Measurements from ENCODE around the gene HBP1. TPM values are rescaled to one million over a fixed set of nuclear protein-coding genes. Genes with fewer than 3 reads are reported as not detected.

Gene HBP1, protein sequence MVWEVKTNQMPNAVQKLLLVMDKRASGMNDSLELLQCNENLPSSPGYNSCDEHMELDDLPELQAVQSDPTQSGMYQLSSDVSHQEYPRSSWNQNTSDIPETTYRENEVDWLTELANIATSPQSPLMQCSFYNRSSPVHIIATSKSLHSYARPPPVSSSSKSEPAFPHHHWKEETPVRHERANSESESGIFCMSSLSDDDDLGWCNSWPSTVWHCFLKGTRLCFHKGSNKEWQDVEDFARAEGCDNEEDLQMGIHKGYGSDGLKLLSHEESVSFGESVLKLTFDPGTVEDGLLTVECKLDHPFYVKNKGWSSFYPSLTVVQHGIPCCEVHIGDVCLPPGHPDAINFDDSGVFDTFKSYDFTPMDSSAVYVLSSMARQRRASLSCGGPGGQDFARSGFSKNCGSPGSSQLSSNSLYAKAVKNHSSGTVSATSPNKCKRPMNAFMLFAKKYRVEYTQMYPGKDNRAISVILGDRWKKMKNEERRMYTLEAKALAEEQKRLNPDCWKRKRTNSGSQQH
- 29.0 and 31.1 TPM in 2 replicates for total RNA-seq

DNA sequence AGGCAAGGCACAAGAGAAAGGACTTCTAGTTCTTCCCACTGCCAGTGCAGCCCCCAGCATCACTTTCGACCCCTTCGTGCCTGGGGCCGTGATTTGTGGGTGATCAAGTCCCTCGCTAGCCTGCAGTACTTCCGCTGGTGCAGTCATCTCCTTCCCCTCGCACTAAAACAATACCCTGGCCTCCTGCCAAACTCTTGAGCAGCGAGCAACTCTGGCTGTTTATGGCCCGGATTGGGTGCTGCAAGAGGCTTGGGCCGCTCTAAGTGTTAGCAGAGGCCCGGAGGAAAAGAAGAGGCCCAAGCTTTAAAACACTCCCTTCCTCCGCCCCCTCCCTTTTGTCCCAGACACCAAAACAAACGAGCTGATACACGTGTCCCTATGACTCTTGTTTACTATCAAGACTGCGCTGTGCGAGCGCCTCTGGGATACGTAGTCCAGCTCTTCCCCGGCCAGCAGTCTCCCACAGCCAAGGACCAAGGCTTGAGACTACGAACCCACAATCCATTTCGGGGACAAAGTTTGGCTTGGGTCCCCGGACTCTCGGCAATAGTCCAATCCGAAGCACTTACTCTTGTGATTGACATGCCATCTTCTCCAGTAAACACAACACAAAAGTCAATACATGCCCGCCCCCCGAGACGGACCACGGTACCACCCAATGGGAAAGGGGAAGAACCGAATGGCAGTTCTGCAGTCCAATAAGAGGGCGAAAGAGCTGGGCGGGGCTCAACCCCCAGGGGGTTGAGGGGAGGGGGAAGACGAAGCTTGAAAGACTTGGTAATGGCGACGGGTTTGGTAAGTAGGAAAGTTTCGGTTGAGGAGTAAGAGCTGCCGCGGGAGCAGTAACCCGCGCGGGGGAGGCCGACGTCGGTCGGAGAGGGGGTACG lies at the start of gene HBP1:
HBP1 (plus strand) TSS at position 771 of the 887 bp plus-strand sequence. CDS start 10,891 bp downstream, outside the sequence.

Other genes with a start within 250 kb of the HBP1 start
- gene PRKAR2B, start 124.3 kb upstream of the HBP1 start, total RNA-seq: 2.5 and 4.2 TPM in 2 replicates

Measured in bronchus fibroblast of lung (primary cell).